ENCODE data around the gene ZNF100. TPM values are rescaled to one million over a fixed set of nuclear protein-coding genes. Genes with fewer than 3 reads are reported as not detected.

ZNF100 gene
- total and polyA plus RNA-seq, 2 of the 4 experiments (the other 2 are of a cell fraction): 2.2 to 5.9 TPM

Small RNA genes lying within 50 kb of the gene (microRNA-seq; reads per million reads assigned to microRNA genes)
- not detected for gene VN1R84P (ENCODE audit: insufficient read depth, insufficient read length)

Small RNA genes lying within 50 kb of the gene (small RNA-seq; reads per million reads assigned to genes)
- 0 reads per million in 5 experiments for gene VN1R84P

Other genes starting within 250 kb of the ZNF100 start
- 8.8 and 10.6 TPM in 2 replicates for gene ZNF43, start 68.6 kb upstream of the ZNF100 start, total RNA-seq (2012; rRNA removed)
- gene ZNF43, start 68.6 kb upstream of the ZNF100 start, polyA plus RNA-seq (2012; rRNA removed): 1.9 and 2.9 TPM in 2 replicates
- gene ZNF208, start 243.4 kb upstream of the ZNF100 start, total RNA-seq (2012; rRNA removed): not detected in 2 replicates
- not detected in 2 replicates for gene ZNF208, start 243.4 kb upstream of the ZNF100 start, polyA plus RNA-seq (2012; rRNA removed)